GM19468 (cell line): ENCODE measurements around the gene NDEL1.
"Not testable (repeated sequence)": the region's sequence is repeated elsewhere in the genome, so short reads cannot be mapped to it uniquely, and the experiment has no call there.

Experiments
- ATAC-seq: cut with Tn5 transposase; IDR thresholded peaks from one replicate; pipeline ENCODE4 v1.9.1; 2021; ENCODE audit warnings: mild to moderate bottlenecking, moderate library complexity, moderate number of reproducible peaks; ENCODE audit not compliant: unreplicated experiment; ENCODE audit errors: extremely low read depth

NDEL1 gene, protein sequence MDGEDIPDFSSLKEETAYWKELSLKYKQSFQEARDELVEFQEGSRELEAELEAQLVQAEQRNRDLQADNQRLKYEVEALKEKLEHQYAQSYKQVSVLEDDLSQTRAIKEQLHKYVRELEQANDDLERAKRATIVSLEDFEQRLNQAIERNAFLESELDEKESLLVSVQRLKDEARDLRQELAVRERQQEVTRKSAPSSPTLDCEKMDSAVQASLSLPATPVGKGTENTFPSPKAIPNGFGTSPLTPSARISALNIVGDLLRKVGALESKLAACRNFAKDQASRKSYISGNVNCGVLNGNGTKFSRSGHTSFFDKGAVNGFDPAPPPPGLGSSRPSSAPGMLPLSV

DNA sequence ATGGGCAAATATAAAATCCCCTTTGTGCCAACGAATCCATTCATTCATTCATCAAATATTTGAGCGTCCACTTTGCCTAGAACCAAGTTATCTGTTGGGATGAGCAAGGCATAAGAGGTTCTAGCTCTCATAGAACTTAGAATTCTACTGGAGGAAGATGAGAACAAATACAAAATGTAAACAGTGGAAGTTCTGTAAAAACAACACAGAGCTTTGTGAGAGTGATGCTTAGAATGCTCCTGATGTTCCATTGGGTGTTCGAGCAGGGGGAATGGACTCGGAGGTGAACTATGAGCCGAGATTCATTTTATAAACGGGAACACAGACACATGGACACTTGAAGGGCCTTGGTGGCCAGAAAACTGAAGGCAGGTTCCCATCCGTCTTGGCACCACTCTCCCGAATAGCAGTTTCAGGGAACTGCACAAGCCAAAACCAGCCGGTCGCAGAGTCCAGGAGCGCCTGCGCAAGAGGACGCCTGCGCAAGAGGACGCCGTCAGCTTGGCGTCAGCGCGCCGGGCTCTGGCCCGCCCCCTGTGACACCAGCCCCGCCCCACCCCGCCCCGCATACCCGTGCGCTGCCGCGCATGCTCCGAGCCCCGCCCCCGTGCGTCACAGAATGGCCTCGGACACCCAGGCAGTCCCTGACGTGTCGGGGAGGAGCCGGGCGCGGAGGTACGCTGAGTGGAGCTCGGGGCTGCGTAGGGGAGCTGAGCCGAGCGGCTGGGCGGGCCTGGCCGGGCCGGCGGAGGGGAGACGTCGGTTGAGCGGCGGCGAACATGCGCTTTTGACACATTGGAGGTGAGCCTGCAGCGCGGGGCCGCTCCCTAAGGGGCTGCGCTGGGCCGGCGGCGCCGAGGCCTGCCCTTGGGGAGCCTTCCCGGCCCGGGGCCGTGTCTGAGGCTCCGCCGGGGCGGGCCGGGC, at the start of gene NDEL1:
TSS of gene NDEL1 (plus strand) at position 640 of the 924 bp plus-strand sequence. CDS start 8,388 bp downstream, outside the sequence.
- peak; percentile 69 for ATAC-seq

DNA sequence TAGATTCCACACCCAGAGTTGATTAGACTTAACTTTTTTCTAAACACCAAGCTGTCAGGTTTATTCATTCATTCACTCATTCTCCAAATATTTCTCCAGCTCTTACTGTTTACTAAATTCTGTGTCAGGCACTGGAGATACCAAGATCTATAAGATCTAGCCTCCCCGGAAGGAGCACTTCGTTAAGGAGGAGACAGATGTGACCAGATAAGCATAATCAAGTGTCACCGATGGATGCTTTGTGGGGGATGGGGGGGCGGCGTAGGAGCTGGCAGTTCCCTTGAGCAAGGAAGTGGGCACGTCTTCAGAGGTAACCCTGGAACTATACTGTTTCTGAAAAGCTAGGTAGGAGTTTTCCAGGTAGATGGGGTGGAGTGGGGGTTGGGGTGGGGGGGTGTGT, 48.8 kb upstream of the NDEL1 start:
- no peak for ATAC-seq

DNA sequence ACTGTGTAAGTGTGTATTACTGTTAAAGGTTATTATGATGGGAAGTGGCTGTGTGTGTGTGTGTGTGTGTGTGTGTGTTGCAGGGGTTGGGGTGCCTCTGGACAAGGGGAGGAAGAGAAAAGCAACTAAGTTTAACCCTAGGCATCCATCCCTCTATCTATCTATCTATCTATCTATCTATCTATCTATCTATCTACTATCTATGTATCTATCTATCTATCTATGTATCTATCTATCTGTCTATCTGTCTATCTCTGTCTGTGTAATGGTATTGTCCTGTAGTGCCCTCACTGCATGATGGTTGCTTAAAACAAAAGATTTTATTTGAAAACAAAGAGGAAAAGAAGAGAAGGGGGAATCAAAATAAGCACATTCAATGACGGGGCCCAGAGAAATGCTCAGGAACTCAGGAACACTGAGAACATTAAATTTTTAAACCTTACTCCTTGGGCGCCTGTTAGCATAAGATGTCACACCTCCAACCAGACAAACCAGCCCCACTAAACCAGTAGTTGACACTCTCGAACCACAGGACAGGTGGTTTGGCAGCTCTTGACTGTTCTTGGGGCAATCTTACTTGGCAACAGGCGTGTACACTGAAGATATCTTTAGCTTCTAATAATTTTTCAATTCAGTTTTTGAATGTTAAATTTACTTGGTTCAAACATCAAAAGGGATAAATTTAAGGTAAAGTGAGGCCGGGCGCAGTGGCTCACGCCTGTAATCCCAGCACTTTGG, 47.6 kb upstream of the NDEL1 start:
- ATAC-seq = no peak

DNA sequence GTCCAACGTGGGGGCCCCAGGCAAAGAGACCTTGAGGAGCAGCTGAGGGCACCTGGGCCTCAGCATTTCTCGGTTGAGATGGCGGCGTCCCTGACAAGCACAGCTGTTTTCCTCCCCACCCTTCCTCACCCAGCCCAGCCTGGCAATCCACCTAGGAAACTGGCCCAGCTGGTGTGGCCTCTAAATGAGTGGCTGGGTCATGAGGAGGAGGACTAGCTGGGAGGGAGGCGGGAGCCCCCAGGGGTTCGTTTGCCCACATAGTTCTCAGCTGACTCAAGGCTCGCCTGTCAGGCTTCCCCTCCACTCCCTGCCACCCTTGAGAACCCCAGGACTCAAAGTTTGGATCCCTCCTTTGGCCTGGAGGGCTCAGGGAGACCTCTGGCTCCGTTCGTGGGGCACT, 44.0 kb upstream of the NDEL1 start:
- no peak for ATAC-seq

DNA sequence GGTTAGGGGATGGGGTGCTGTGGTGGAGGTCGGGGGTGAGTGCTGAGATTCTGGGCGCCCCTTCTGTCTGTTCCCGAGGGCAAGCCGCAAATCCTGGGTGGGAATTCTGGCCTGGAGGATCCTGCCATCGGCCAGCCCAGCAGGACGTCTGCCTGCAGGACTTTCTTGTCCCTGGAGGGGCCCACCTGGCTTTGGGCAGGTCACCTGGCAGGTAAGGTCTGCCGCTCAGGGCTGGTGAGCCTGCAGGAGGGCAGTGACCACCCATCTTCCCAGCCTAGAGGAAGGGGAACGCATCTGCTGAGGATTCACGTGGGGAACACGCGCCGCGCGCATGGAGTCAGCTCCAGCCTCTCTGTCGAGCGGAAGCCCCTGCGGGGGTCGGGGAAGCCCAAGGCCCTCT, 43.4 kb upstream of the NDEL1 start:
- no peak for ATAC-seq

DNA sequence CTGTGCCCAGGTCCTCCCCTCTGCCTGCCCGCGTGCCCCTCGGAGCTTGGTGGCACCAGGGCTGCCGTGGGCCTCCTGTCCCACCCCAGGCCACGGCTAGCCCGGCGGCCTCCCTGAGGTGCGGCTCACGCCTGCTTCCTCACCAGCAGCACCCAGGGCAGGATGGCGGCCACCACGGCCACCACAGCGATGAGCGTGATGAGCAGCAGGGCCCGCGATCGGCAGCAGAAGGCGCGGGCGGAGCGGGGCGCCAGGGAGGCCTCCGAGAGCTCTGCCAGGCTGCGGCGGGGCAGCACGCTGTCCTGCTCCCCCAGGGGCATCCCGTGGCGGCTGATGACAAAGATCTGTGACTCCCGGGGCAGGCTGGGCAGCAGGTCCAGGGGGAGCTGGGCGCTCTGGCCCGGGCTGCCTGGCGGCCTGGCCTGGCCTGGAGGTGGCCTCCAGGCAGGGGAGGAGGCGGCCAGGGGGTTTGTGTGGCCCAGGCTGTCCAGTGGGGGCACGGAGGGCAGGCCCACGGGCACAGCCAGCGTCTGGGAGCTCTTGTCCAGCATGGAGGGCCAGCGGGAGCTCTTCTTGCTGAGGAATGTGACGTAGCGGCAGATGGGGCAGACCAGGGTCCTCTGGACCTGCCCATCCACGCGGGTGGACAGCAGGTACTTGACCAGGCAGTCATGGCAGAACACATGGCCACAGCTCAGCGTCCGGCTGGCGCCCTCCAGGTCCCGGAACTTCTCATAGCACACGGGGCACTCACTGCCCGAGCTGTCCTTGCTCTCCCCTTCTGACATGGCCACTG, 42.8 kb upstream of the NDEL1 start:
- ATAC-seq = no peak

DNA sequence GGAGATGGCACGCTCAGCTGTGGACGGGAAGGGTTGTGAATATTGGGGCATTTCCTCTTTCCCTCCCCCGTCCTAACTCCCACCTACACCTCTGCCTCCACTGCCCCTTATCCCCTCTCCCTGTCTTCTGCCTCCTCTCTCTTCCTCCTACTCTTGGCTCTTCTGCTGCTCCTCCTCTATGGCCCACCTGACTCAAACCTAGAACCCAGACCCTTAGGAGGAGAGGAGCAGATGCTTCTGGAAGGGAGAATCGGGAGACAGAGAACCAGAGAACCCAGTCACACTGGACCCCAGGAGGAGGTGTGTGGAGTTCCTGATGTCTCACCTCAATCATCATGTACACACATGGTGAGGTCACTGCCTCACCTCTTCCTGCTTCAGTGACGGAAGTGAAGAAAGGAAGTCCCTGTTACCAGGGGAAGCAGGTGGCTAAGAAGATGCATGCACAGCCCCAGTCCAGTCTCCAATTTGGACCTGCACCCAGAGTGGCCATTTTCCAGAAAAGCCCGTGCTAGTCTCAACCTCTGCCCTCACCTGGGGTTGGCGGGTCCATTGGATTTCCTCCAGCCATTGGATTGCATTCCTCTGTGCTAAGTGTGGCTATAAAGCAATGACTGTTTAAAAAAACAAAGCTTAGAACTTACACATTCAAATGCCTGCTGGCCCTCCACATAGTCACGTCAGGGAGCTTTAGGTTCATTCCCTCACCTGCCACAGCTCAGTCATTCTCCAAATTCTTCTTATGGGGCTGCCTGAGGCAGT, 42.0 kb upstream of the NDEL1 start:
- ATAC-seq = no peak

DNA sequence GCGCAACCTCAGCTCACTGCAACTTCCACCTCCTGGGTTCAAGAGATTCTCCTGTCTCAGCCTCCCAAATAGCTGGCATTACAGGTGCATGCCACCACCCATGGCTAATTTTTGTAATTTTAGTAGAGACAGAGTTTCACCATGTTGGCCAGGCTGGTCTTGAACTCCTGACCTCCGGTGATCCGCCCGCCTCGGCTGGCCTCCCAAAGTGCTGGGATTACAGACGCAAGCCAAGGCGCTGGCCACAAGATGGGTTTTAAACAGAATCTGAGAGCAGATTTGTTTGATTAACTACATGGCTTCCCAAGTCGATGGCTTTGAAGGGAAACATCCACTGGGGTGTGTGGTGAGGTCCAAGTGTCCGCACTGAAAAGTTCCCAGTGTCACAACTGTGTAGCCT, 41.2 kb upstream of the NDEL1 start:
- not testable (repeated sequence) for ATAC-seq

DNA sequence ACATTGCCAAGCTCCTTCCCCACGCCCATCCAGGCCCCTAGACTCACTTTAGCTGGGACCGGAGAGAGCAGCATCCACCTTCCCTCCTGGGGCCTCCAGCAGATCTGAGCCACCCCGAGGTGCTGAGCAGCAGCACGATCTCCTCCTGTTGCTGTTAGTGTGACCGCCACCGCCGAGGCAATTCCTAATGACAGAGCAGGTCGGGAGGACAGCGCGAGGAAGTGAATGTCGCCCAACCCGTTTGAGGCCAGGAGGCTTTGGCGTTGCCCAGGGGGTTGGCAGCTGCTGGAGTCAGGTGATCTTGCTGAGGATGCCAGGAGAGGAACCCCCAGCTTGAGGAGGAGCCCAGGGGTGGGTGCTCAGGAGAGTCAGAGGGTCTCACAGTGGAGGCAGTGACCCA, 38.0 kb upstream of the NDEL1 start, which contains the start of gene RNF222:
TSS of gene RNF222 (minus strand) at position 192 of the 400 bp plus-strand sequence. CDS start 4,366 bp downstream, outside the sequence.
- ATAC-seq = no peak

DNA sequence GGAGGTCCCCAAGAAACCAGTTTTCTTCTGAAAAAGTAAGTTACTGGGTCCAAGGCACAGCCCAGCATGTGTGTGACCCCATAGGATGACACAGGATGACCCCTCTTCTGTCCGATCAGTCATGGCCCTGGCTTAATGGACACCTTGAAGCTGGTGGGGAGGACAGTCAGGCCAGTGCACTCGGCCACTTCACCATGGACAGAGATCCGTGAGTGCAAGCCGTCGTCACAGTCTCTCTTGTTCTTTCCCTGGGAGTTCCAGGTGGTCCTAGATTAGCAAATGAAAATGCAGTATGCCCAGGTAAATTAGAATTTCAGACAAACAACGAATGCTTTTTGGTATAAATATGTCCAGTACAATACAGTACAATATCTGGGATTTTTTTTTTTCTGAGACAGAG, 36.7 kb upstream of the NDEL1 start:
- no peak for ATAC-seq

DNA sequence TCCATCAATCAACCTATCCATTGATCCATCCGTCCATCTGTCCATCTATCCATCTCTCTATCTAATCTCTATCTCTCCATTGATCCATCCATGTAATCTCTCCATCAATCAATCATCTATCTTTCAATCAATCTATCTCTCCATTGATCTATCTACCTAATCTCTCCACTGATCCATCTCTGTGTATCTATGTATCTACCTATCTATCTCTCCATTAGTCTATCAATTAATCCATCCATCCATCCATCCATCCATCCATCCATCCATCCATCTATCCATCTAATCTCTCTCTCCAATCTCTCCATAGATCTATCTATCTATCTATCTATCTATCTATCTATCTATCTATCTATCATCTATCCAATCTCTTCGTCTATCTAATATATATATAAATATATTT, 34.6 kb upstream of the NDEL1 start:
- no peak for ATAC-seq

DNA sequence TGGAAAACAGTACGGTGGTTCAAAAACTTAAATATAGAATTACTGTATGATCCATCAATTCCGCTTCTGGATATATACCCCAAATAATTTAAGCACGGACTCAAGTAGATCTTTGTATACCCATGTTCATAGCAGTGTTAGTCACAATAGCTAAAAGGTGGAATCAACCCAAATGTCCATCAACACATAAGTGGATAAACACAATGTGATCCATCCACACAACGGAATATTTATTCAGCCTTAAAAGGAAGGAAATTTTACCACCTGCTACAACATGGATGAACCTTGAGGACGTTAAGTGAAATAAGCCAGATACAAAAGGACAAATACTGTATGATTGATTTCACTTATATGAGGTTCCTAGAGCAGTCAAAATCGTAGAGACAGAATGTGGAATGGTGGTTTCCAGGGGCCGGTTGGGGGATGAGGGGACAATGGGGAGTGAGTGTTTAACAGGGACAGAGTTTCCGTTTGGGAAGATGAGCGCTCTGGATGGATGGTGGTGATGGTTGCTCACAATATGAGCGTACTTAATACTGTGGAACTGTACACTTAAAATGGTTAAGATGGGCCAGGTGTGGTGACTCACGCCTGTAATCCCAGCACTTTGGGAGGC, 32.7 kb upstream of the NDEL1 start:
- ATAC-seq = no peak

DNA sequence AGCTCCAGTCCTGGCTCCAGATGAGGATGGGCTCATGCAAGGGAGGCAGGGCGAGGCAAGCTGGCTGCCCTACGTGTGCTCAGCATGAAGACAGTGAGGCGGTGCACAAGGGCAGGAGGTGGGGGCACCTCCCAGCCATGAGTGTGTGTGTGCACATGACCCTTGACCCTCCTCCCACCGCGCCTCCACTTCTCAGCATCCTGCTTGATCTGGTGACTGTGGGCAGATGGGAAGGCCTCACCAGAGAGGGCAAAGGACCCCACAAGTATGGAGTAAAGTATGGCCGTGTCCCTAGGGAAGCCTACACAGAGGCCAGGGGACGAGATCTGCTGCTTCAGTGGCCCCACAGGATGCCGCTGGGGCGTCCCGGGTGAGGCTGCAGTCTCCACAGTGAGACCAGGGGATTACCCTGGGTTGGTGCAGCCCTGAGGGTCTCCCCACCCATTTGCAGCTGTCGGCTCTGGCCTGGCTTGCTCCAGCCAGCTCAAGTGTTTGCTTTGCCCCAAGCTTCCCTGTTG, 30.1 kb upstream of the NDEL1 start:
- no peak for ATAC-seq

DNA sequence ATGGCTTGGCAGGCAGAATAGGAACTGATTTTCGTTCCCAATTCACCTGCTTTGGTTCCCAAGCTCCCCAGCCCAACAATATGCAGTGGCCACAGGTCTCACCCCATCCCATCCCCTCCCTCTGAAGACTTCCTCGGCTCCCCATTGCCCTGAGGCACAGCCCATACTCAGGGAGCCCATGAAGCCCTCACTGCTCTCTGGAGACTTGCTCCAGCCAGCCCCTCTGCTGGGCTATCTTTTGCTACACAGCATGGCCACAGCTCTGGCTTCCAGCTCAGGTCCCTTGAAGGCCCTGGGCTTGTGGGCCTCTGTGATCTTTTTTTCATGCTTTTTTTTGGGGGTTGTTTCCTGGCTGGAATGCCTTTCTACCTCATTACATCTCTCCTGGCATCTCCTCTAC, 29.5 kb upstream of the NDEL1 start:
- ATAC-seq = no peak

DNA sequence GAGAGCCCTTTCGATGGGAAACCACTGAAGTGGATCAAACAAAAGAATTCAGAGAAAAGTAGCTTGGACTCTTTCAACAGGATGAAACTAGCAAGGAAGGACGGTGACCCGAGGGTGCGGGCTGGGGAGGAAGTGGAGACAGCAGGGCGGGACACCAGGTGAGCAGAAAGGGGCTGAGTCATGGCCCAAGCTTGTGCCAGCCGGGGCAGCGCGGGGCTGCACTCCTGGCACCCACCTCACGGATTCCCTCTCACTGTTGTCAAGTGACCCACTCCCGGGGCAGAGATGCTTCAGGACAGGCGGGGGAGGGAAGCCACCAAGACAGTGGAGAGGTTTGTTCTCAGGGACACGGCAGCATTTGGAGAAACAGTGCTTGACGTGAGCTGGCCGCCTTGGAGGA, 27.3 kb upstream of the NDEL1 start:
- ATAC-seq = no peak

DNA sequence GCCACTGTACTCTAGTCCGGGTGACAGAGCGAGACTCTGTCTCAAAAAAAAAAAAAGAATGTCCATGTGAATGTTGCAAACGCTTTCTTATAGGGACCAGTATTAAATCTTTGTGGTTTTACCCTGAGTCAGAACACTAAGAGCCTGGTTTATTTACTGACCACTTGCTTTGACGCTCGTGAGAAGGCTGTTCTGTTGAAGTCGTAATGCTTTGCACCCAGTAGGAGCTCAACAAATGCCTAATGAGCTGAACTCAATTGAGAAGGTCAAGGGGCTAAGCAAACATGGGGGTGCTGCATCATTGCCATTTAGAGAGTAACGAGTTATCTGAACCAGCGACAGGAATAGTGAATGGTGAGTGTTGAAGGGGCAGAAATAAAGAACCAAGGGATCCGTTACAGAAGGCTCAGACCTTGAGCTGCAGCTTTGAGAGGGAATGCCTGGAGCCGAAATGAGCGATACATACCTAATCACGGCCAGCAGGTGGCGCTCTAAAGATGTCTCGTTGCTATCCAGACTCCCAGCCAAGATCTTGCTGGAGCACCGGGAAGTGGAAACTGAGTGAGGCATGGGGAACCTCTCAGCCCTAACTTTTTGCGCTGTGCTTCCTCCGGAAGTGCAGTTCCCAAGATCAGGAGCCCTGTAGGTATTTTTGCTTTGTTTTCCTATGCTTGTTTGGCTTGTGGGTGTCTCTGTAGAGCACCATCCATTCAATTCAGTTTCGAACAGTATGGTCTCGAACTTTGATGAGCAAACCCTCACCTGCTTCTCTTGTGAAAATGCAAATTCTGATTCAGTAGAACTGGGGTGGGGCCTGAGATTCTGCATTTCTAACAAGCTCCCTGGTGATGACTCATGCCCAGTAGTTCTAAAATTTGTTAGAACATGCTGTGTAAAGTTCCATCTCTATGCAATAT, 25.5 kb upstream of the NDEL1 start:
- no peak for ATAC-seq

DNA sequence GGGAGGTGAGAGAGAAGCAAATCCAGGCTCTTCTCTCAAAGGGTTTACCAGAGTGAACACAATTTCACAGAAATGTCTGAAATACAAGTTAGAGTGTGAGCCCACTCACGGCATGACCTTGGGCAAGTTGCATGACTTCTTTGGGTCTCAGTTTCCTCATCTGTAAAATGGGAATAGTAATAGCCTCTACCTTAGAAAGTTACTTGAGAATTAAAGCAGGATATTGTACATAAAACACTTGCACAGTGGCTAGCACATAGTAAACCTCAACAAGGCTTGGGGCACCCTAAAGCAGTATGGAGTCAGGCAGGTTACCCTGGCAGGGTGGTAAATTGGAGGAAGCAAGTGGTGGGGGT, 24.8 kb upstream of the NDEL1 start:
- ATAC-seq = no peak
